H9 (cell line): ENCODE results near the gene CORO1C. TPM values are rescaled to one million over a fixed set of nuclear protein-coding genes. Genes with fewer than 3 reads are reported as not detected.

ENCODE experiments used
- DNase-seq: peaks from one replicate; pipeline ENCODE4 v3.0.0-alpha.2; 2017
- H2AFZ ChIP-seq: one replicate; pipeline ENCODE4 v1.6.1; 2013; ENCODE audit warnings: mild to moderate bottlenecking, low read length, control low read depth, moderate library complexity
- H2AK5ac ChIP-seq: 2 replicates; pipeline ENCODE4 v1.6.1; 2013; ENCODE audit warnings: low read length, control low read depth, mixed read lengths; ENCODE audit not compliant: insufficient read length
- H2BK120ac ChIP-seq: one replicate; pipeline ENCODE4 v1.6.1; 2013; ENCODE audit warnings: low read depth, mild to moderate bottlenecking, low read length, control low read depth, inconsistent platforms; ENCODE audit not compliant: poor library complexity, severe bottlenecking
- H2BK12ac ChIP-seq: 2 replicates; pipeline ENCODE4 v1.6.1; 2013; ENCODE audit warnings: low read length, control low read depth, mixed read lengths, low read depth; ENCODE audit not compliant: insufficient read length
- H2BK15ac ChIP-seq: 2 replicates; pipeline ENCODE4 v1.6.1; 2013; ENCODE audit warnings: low read depth, low read length, control low read depth
- H2BK20ac ChIP-seq: one replicate; pipeline ENCODE4 v1.6.1; 2013; ENCODE audit warnings: low read depth, mild to moderate bottlenecking, low read length, control low read depth, inconsistent platforms; ENCODE audit not compliant: poor library complexity, severe bottlenecking
- H2BK5ac ChIP-seq: 2 replicates; pipeline ENCODE4 v1.6.1; 2013; ENCODE audit warnings: low read length, control low read depth, mixed read lengths; ENCODE audit not compliant: insufficient read length
- H3K14ac ChIP-seq: 2 replicates; pipeline ENCODE4 v1.6.1; 2013; ENCODE audit warnings: low read length, control low read depth; ENCODE audit not compliant: insufficient read depth
- H3K18ac ChIP-seq: 2 replicates; pipeline ENCODE4 v1.6.1; 2013; ENCODE audit warnings: low read depth, mild to moderate bottlenecking, mixed read lengths, low read length, control low read depth; ENCODE audit not compliant: insufficient read length
- H3K23ac ChIP-seq: 2 replicates; pipeline ENCODE4 v1.6.1; 2013; ENCODE audit warnings: low read length, control low read depth, mixed read lengths, low read depth; ENCODE audit not compliant: insufficient read length
- H3K23me2 ChIP-seq: 2 replicates; pipeline ENCODE4 v1.6.1; 2013; ENCODE audit warnings: low read depth, mild to moderate bottlenecking, mixed read lengths, low read length, control low read depth; ENCODE audit not compliant: insufficient read length, poor library complexity, severe bottlenecking
- H3K27ac ChIP-seq: 2 replicates; pipeline ENCODE4 v1.5.1; 2013; ENCODE audit warnings: low read length, control low read depth, mixed read lengths, low read depth; ENCODE audit not compliant: insufficient read length
- H3K27me3 ChIP-seq: 2 replicates; pipeline ENCODE4 v1.6.1; 2013; ENCODE audit warnings: low read length, control low read depth, inconsistent platforms; ENCODE audit not compliant: insufficient read depth
- H3K4ac ChIP-seq: 2 replicates; pipeline ENCODE4 v1.6.1; 2013; ENCODE audit warnings: low read depth, mild to moderate bottlenecking, control low read depth, inconsistent platforms, low read length, moderate library complexity
- H3K4me1 ChIP-seq: 2 replicates; pipeline ENCODE4 v1.6.1; 2013; ENCODE audit warnings: low read length, control low read depth, inconsistent platforms; ENCODE audit not compliant: insufficient read depth
- H3K4me2 ChIP-seq: 2 replicates; pipeline ENCODE4 v1.6.1; 2013; ENCODE audit warnings: low read length, control low read depth, mixed read lengths; ENCODE audit not compliant: insufficient read length, insufficient read depth
- H3K56ac ChIP-seq: 2 replicates; pipeline ENCODE4 v1.6.1; 2013; ENCODE audit warnings: low read depth, mild to moderate bottlenecking, mixed read lengths, low read length, control low read depth; ENCODE audit not compliant: insufficient read length
- H3K79me1 ChIP-seq: 2 replicates; pipeline ENCODE4 v1.6.1; 2013; ENCODE audit warnings: low read depth, mild to moderate bottlenecking, moderate library complexity, low read length, control low read depth, inconsistent platforms; ENCODE audit not compliant: insufficient read depth, poor library complexity, severe bottlenecking
- H3K79me2 ChIP-seq: 2 replicates; pipeline ENCODE4 v1.6.1; 2013; ENCODE audit warnings: low read length, control low read depth, inconsistent platforms; ENCODE audit not compliant: insufficient read depth
- H3K9ac ChIP-seq: 2 replicates; pipeline ENCODE4 v1.6.1; 2013; ENCODE audit warnings: low read length, control low read depth, mixed read lengths; ENCODE audit not compliant: insufficient read length; ENCODE audit errors: extremely low read depth
- H3K9me3 ChIP-seq: one replicate; pipeline ENCODE4 v1.6.1; 2013; ENCODE audit warnings: low read depth, low read length, inconsistent platforms; ENCODE audit not compliant: control insufficient read depth
- H3T11ph ChIP-seq: one replicate; pipeline ENCODE4 v1.6.1; 2013; ENCODE audit warnings: mild to moderate bottlenecking, low read length, control low read depth, inconsistent platforms
- H4K20me1 ChIP-seq: one replicate; pipeline ENCODE4 v1.6.1; 2013; ENCODE audit not compliant: control insufficient read depth, insufficient read length, insufficient read depth
- H4K5ac ChIP-seq: 2 replicates; pipeline ENCODE4 v1.6.1; 2013; ENCODE audit warnings: low read depth, mild to moderate bottlenecking, mixed read lengths, low read length, control low read depth; ENCODE audit not compliant: insufficient read length
- H4K8ac ChIP-seq: replicated peaks from 2 replicates; pipeline ENCODE4 v1.6.1; 2013; ENCODE audit warnings: low read length, control low read depth, mixed read lengths, low read depth; ENCODE audit not compliant: insufficient read length
- H4K91ac ChIP-seq: 2 replicates; pipeline ENCODE4 v1.6.1; 2013; ENCODE audit warnings: low read depth, mild to moderate bottlenecking, moderate library complexity, mixed read lengths, low read length, control low read depth; ENCODE audit not compliant: insufficient read length
- H3K27ac Mint-ChIP-seq, 3 experiments: 2 replicates in 2 of 3; 3 replicates in 1 of 3; pipeline ENCODE4 v1.8.0; 2020 to 2021; ENCODE audit warnings: mixed read lengths in 3 of 3, mild to moderate bottlenecking in 1 of 3, moderate library complexity in 1 of 3
- H3K27me3 Mint-ChIP-seq: 2 replicates; pipeline ENCODE4 v1.8.0; 2021; ENCODE audit warnings: low read depth, mild to moderate bottlenecking, moderate library complexity, mixed read lengths
- H3K36me3 Mint-ChIP-seq, 3 experiments: 2 replicates in 2 of 3; 3 replicates in 1 of 3; pipeline ENCODE4 v1.8.0; 2020 to 2021; ENCODE audit warnings: low read depth in 3 of 3, mixed read lengths in 3 of 3; ENCODE audit not compliant: insufficient read depth in 1 of 3
- H3K4me1 Mint-ChIP-seq, 2 experiments: 2 replicates each; pipeline ENCODE4 v1.8.0; 2020; ENCODE audit warnings: mixed read lengths in 2 of 2
- H3K4me3 Mint-ChIP-seq, 2 experiments: 2 replicates in 1 of 2; 3 replicates in 1 of 2; pipeline ENCODE4 v1.8.0; 2020 to 2021; ENCODE audit warnings: mild to moderate bottlenecking in 2 of 2, mixed read lengths in 2 of 2, moderate library complexity in 1 of 2
- H3K9me3 Mint-ChIP-seq, 2 experiments: 2 replicates in 1 of 2; 3 replicates in 1 of 2; pipeline ENCODE4 v1.8.0; 2020; ENCODE audit warnings: mild to moderate bottlenecking in 2 of 2, mixed read lengths in 2 of 2, moderate library complexity in 1 of 2
- CTCF ChIP-seq: fragments of 200-600 bp; sonication (generic); conservative IDR thresholded peaks from 3 replicates; pipeline ENCODE4 v1.8.0; 2021; ENCODE audit warnings: antibody characterized with exemption, mild to moderate bottlenecking
- WGBS: extraction: QIAGEN DNeasy Blood & Tissue Kit; methylation state at CpG from one replicate; pipeline ENCODE4 v1.1.7; 2013; ENCODE audit warnings: missing lambda C conversion rate, low lambda C conversion rate, mixed read lengths; ENCODE audit not compliant: insufficient read length; ENCODE audit errors: extremely low coverage; 5-methylcytosine and 5-hydroxymethylcytosine counted together
- total RNA-seq: library from RNA; stranded (reverse); gene quantifications from 2 replicates; pipeline ENCODE4 v1.2.1, GENCODE V29; 2021

CORO1C gene
- total RNA-seq, 1 experiment from 2014 or later: 154 TPM

- no peaks in the 10 kb centered on the region for H3K23me2 ChIP-seq
- no peak overlapping the region for H3K4ac ChIP-seq
- H2AK5ac ChIP-seq: no peak overlapping the region
- no peak overlapping the region for H4K5ac ChIP-seq
- H3K9me3 ChIP-seq: no peaks in the 10 kb centered on the region
- H4K91ac ChIP-seq: no peak overlapping the region
- Mint-ChIP-seq H3K36me3 (peaks cover 0 to 3% (median 0%) of the 10 kb centered on the region in 3 experiments; a peak in 1 of 7 replicates), H3K4me1 (peaks cover 34 to 38% of the 10 kb centered on the region in 2 experiments), H3K27ac (no peak overlapping the region), H3K4me3 (no peak overlapping the region), H3K27me3 (no peaks in the 10 kb centered on the region), H3K9me3 (no peaks in the 10 kb centered on the region)
- H3K4me2 ChIP-seq: no peak overlapping the region
- H4K8ac ChIP-seq: no peak overlapping the region
- H2AFZ ChIP-seq: no peak overlapping the region
- no peak overlapping the region for H2BK120ac ChIP-seq
- no CpG with 5 or more reads among the region's 1 CpG for WGBS
- H3K9ac ChIP-seq: no peak overlapping the region
- no peaks in the 10 kb centered on the region for H3K27me3 ChIP-seq
- H2BK5ac ChIP-seq: no peak overlapping the region
- no peak overlapping the region for H3K18ac ChIP-seq
- no peak overlapping the region for H2BK15ac ChIP-seq
- no peak overlapping the region for H3K14ac ChIP-seq
- H3T11ph ChIP-seq: no peak overlapping the region
- peaks cover 7% of the 10 kb centered on the region for H3K4me1 ChIP-seq
- no peak for TF ChIP-seq CTCF
- DNase-seq: no peak
- no peaks in the 10 kb centered on the region for H4K20me1 ChIP-seq
- no peaks in the 10 kb centered on the region for H3K79me2 ChIP-seq
- H3K79me1 ChIP-seq: no peaks in the 10 kb centered on the region
- H3K56ac ChIP-seq: no peak overlapping the region
- no peak overlapping the region for H2BK20ac ChIP-seq
- H3K27ac ChIP-seq: no peak overlapping the region
- no peak overlapping the region for H3K23ac ChIP-seq
- no peak overlapping the region for H2BK12ac ChIP-seq
Measured at GRCh38 chr12:108668542-108668941, 62.8 kb downstream of the CORO1C start.
